Epithelial cell of esophagus (primary cell): Measurements from ENCODE around the gene IGLL5.

ENCODE experiments used
- DNase-seq: peaks from one replicate; pipeline ENCODE4 v3.0.0; 2010; ENCODE audit warnings: low read depth
- H3K4me3 ChIP-seq: 2 replicates; pipeline ENCODE4 v1.5.1; 2011; ENCODE audit warnings: mild to moderate bottlenecking, low read length, control low read depth
- CTCF ChIP-seq: IDR thresholded peaks from 2 replicates; pipeline ENCODE4 v1.5.1; 2011; ENCODE audit warnings: low read depth, mild to moderate bottlenecking, low read length, control low read depth, inconsistent platforms; ENCODE audit not compliant: insufficient read depth; ENCODE audit errors: missing control alignments

IGLL5 gene

DNA sequence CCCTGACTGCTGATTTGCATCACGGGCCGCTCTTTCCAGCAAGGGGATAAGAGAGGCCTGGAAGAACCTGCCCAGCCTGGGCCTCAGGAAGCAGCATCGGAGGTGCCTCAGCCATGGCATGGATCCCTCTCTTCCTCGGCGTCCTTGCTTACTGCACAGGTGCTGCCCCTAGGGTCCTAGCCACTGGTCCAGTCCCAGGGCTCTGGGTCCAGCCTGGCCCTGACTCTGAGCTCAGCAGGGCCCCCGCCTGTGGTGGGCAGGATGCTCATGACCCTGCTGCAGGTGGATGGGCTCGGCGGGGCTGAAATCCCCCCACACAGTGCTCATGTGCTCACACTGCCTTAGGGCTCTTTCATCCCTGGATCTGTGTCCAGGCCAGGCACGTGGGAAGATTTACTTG, 7.0 kb upstream of the IGLL5 start:
- DNase-seq: no peak
- TF ChIP-seq CTCF: no peak
- no peak overlapping the region for H3K4me3 ChIP-seq

DNA sequence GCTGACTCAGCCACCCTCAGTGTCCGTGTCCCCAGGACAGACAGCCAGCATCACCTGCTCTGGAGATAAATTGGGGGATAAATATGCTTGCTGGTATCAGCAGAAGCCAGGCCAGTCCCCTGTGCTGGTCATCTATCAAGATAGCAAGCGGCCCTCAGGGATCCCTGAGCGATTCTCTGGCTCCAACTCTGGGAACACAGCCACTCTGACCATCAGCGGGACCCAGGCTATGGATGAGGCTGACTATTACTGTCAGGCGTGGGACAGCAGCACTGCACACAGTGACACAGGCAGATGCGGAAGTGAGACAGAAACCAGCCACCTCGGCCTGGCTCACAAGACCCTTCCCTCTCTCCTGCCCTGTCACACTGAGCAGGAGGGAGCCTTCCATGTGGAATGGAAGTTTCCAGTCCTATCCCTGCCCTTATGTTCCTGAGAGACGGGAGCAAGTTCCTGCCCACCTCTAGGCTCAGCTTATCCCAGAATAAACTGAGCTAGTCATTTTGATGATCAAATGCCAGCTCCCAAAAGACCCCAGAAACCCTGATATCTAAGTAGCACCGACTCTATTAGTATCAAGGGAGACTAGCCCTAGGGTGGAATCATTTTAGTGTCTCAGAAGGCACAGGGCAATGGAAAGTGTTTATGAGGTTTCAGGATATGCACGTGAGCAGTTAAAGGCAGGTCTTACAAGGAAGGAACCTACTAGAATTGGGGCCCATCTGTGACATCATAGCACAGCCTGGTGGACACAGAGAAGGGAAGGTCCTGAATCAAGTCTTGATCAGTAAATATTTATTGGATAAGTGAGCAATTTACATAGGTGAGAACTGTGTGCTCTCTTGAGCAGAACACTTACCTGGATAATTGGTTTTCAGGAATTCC, 6.3 kb upstream of the IGLL5 start:
- DNase-seq: no peak
- TF ChIP-seq CTCF: no peak
- H3K4me3 ChIP-seq: no peak overlapping the region

GRCh38 chr22:22882033-22882717, 5.4 kb upstream of the IGLL5 start:
- H3K4me3 ChIP-seq: no peak overlapping the region
- no peak for TF ChIP-seq CTCF
- peak; percentile 35 for DNase-seq

- DNase-seq: no peak
- no peak for TF ChIP-seq CTCF
- no peak overlapping the region for H3K4me3 ChIP-seq
Measured at GRCh38 chr22:22883090-22883727, 4.4 kb upstream of the IGLL5 start.

DNA sequence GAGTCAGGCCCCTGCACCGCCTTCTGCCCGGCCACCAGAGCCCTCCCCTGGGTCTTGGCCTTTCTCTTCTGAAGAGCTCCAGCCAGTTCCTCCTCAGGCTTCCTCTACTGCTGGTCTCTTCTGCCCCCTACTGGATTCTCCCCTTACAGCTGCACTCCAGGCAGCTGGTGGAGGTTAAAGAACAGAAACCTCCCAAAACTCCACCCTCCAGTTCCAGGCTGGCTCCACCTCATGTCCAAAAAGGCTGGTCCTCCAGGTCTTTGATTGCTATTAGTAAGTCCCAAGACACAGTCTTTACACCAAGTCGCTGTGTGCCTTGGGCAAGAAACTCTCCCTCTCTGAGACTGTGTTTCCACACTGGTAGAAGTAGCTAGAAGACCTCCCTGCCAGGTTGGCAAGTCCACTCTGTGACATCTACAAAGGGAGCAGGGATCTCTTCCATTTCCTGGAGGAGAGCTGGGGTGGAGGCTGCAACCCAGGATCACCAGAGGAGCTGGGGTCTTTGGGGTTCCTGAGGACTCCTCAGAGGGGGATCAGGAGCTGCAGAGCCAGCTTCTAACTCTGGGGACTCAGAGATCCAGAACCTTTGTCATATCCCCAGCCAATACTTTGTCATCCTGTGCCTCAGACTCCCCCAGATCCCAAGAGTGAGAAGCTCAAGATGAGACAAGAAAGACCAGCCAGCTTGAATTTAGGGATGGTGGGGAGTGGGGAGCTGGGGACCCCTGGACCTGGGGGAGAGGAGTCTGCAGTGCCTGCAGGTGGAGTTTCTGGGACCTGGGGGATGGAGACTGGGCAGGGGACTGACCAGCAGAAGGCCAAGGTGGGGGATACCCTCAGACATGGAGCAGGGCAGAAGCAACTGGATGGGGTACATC, 3.4 kb upstream of the IGLL5 start:
- DNase-seq: peak; percentile 45
- peak; percentile 53 for TF ChIP-seq CTCF
- H3K4me3 ChIP-seq: no peak overlapping the region
